Ovary (tissue), 9 donors: ENCODE measurements around the gene FBXW5. TPM values are rescaled to one million over a fixed set of nuclear protein-coding genes. Genes with fewer than 3 reads are reported as not detected.

Experiments used
- DNase-seq, 5 donors: peaks; one replicate each; pipeline ENCODE4 v3.0.0-alpha.2; 2019 to 2020
- H3K27ac ChIP-seq, 2 donors: fragments of 200-600 bp; one replicate each; pipeline versions ENCODE4 v1.5.1 to v1.8.0; 2019 to 2022
- H3K27me3 ChIP-seq: fragments of 200-600 bp; one replicate; pipeline ENCODE4 v1.8.0; 2022
- H3K36me3 ChIP-seq: fragments of 200-600 bp; sonication (generic); one replicate; pipeline ENCODE4 v1.5.1; 2019
- H3K4me1 ChIP-seq: one replicate; pipeline ENCODE4 v1.8.1; 2013; ENCODE audit warnings: mild to moderate bottlenecking, moderate library complexity; ENCODE audit not compliant: insufficient read depth
- H3K4me3 ChIP-seq: fragments of 200-600 bp; sonication (generic); one replicate; pipeline ENCODE4 v1.5.1; 2017
- H3K9me3 ChIP-seq, 2 donors: fragments of 200-600 bp in 1 of 2; sonication (generic) in 1 of 2; one replicate each; pipeline versions ENCODE4 v1.5.1 to v1.8.1; 2013 to 2019; ENCODE audit warnings: mild to moderate bottlenecking in 1 of 2, moderate library complexity in 1 of 2
- EP300 ChIP-seq: sonication (generic); formaldehyde crosslinking; IDR thresholded peaks from one replicate; pipeline ENCODE4 v1.6.1; 2017; ENCODE audit warnings: antibody characterized with exemption
- POLR2A ChIP-seq: fragments of 450-650 bp; IDR thresholded peaks from one replicate; pipeline ENCODE4 v1.6.1; 2017; ENCODE audit warnings: antibody characterized with exemption, mild to moderate bottlenecking, moderate library complexity
- whole genome bisulfite sequencing, 3 donors: extraction: QIAGEN DNeasy Blood & Tissue Kit in 1 of 3; methylation state at CpG; one replicate each; pipeline versions ENCODE4 v1.1.5 to v1.1.7; 2013 to 2017; 5-methylcytosine and 5-hydroxymethylcytosine counted together
- intact Hi-C, 4 donors: fragments of 100-400 bp; cut with DNase I; formaldehyde crosslinking; loops; one replicate each; pipeline versions ENCODE4 v1.11.0 to v1.15.1; 2022 to 2023
- polyA plus RNA-seq, 2 donors: library from polyadenylated mRNA; stranded (reverse); fragments of 200-250 nt in 1 of 2; fragments of 350-450 nt in 1 of 2; fragmentation: Illumina TruSeq in 1 of 2; extraction: RNeasy Lipid Tissue Mini Kit (QIAGEN cat#74804) in 1 of 2; gene quantifications; one replicate each; pipeline ENCODE4 v1.2.3, GENCODE V29; 2013 to 2014
- total RNA-seq, 7 donors: library from RNA; depleted of rRNA in 2 of 7; stranded (reverse); fragments of >200 nt in 2 of 7; fragmentation: NEBNext Ultra II Directional in 3 of 7; extraction: Animal tissue kit (Norgen Biotek cat#: 25700) in 3 of 7; gene quantifications; one replicate each; pipeline versions ENCODE4 v1.1.0 to v1.2.4, GENCODE V29; 2016 to 2023
- TF ChIP-seq, protein P1 (sequence below), 3 donors: fragments of 450-650 bp in 2 of 3; fragments of 200-600 bp in 1 of 3; IDR thresholded peaks; one replicate each; pipeline versions ENCODE4 v1.5.1 to v1.8.0; 2016 to 2022; ENCODE audit warnings: antibody characterized with exemption in 3 of 3, mild to moderate bottlenecking in 1 of 3
- donor health status: DM: no; HTN: no; CAD: no; lungs with moderate emphysema.
- donor health status: DM: no; HTN: no; CAD: no.
- donor health status: Bipolar disorder and iron deficiency.
- donor health status: DM: yes; HTN: yes; CAD: no.
- donor health status: DM: no; HTN: no; CAD: no.
- donor health status: DM: yes; HTN: yes; CAD: no.

Gene FBXW5
- total and polyA plus RNA-seq, 9 donors, result 2.2 to 75.5 (median 60.5) TPM

DNA sequence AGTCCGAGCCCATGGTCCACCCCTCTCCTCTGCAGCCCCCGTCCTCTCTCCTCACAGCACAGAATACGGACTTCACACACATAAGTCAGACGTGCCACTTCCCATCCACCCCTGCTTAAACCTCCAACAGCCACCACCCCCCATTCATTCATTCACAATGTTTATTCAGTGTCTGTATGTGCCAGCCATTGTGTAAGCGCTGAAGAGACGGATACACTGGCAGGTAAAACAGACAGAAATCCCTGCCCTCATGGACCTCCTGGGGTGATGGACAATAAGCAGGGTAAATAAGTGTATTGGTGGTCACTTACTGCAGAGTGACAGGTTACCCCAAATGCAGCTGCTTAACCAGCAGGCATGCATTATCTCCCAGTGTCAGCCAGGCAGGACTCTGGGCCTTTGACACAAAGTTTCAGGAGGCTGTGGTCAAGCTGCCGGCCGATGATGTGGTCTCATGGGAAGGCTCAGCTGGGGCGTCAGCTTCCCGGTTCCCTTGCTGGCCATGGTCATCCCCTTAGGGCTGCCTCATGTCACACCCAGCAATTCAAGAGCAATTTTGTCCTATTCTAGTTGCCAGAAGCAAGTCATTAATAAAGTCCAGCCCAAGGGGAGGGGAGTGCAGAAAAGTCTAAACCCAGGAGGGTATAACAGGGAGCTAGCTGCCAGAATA is 45.8 kb upstream of the FBXW5 start:
- 87 to 92% (median 89%) methylated on average over 10 of the region's 10 CpGs for WGBS, 3 donors
- DNase-seq, result no peak
- H3K27ac ChIP-seq, result no peak overlapping the region
- H3K36me3 ChIP-seq, result no peaks in the 10 kb centered on the region
- H3K9me3 ChIP-seq, result no peaks in the 10 kb centered on the region
- no peaks in the 10 kb centered on the region for H3K27me3 ChIP-seq
- no peak overlapping the region for H3K4me3 ChIP-seq
- peaks cover 5% of the 10 kb centered on the region for H3K4me1 ChIP-seq
- TF ChIP-seq, protein P1, sequence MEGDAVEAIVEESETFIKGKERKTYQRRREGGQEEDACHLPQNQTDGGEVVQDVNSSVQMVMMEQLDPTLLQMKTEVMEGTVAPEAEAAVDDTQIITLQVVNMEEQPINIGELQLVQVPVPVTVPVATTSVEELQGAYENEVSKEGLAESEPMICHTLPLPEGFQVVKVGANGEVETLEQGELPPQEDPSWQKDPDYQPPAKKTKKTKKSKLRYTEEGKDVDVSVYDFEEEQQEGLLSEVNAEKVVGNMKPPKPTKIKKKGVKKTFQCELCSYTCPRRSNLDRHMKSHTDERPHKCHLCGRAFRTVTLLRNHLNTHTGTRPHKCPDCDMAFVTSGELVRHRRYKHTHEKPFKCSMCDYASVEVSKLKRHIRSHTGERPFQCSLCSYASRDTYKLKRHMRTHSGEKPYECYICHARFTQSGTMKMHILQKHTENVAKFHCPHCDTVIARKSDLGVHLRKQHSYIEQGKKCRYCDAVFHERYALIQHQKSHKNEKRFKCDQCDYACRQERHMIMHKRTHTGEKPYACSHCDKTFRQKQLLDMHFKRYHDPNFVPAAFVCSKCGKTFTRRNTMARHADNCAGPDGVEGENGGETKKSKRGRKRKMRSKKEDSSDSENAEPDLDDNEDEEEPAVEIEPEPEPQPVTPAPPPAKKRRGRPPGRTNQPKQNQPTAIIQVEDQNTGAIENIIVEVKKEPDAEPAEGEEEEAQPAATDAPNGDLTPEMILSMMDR (IDR thresholded peaks at IDR 0.05), result no peak
- TF ChIP-seq POLR2A (no peak), EP300 (no peak)
- intact Hi-C loops, result no loop called here

DNA sequence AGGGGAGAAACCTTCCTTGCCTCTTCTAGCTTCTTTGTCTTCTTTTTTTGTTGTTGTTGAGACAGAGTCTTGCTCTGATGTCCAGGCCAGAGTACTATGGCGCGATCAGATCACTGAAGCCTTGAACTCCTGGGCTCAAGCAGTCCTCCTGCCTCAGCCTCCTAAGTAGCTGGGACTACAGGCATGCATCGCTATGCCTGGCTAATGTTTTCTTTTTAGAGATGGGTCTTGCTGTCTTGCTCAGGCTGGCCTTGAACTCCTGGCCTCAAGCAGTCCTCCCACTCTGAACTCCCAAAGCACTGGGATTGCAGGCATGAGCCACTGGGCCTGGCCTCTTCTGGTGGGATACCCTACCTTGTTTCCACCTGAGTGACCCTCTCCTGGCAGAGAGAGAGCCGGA is 44.3 kb upstream of the FBXW5 start:
- TF ChIP-seq EP300 (no peak), POLR2A (no peak)
- TF ChIP-seq, protein P1 (IDR thresholded peaks at IDR 0.05), result no peak
- Histone ChIP-seq H3K27me3 (no peaks in the 10 kb centered on the region), H3K9me3 (no peaks in the 10 kb centered on the region), H3K4me1 (peaks cover 4% of the 10 kb centered on the region), H3K4me3 (no peak overlapping the region), H3K27ac (no peak overlapping the region), H3K36me3 (no peaks in the 10 kb centered on the region)
- WGBS, 3 donors, result 72 to 83% (median 77%) methylated on average over 4 of the region's 4 CpGs
- intact Hi-C loops, result no loop called here
- DNase-seq, result no peak

GRCh38 chr9:136985853-136986252 is 41.3 kb upstream of the FBXW5 start:
- Histone ChIP-seq H3K4me1 (no peaks in the 10 kb centered on the region), H3K4me3 (no peak overlapping the region), H3K27me3 (no peaks in the 10 kb centered on the region), H3K36me3 (no peaks in the 10 kb centered on the region), H3K27ac (no peak overlapping the region), H3K9me3 (no peaks in the 10 kb centered on the region)
- WGBS, 3 donors, result 16 to 22% (median 22%) methylated on average over 30 to 33 of the region's 33 CpGs
- intact Hi-C loops, result no loop called here
- DNase-seq, result no peak
- TF ChIP-seq, protein P1 (IDR thresholded peaks at IDR 0.05), result no peak
- TF ChIP-seq EP300, result no peak
- TF ChIP-seq POLR2A, result no peak

- intact Hi-C loops, result no loop called here
- no peak overlapping the region for H3K4me3 ChIP-seq
- TF ChIP-seq, protein P1 (IDR thresholded peaks at IDR 0.05), result no peak
- TF ChIP-seq POLR2A (no peak), EP300 (no peak)
Measured at GRCh38 chr9:136985027-136985602, 40.6 kb upstream of the FBXW5 start.

More at GRCh38 chr9:136985027-136985602, 40.6 kb upstream of the FBXW5 start:
- Histone ChIP-seq H3K27me3 (no peaks in the 10 kb centered on the region), H3K4me1 (no peaks in the 10 kb centered on the region), H3K36me3 (no peaks in the 10 kb centered on the region), H3K9me3 (no peaks in the 10 kb centered on the region), H3K27ac (no peak overlapping the region)
- no peak for DNase-seq
- WGBS, 3 donors, result 4 to 12% (median 8%) methylated on average over 36 to 48 of the region's 48 CpGs
